HEK293T (cell line): Measurements from ENCODE around the gene KERA.

Experiments used
- CTCF ChIA-PET: fragments of 350-600 bp; formaldehyde crosslinking; extraction: SDS; loops from one replicate; lab custom pipeline; 2021; ENCODE audit warnings: antibody characterized with exemption, inconsistent platforms; lab: Yijun Ruan, JAX
- POLR2A ChIA-PET: fragments of 350-600 bp; formaldehyde crosslinking; extraction: SDS; loops from one replicate; lab custom pipeline; 2020; ENCODE audit warnings: antibody characterized with exemption, inconsistent platforms; lab: Yijun Ruan, JAX
- DNase-seq: peaks from one replicate; pipeline ENCODE4 v3.0.0; 2012; ENCODE audit warnings: mixed read lengths; ENCODE audit errors: extremely low spot score
- ARNT ChIP-seq: fragments of 450-650 bp; IDR thresholded peaks from 2 replicates; pipeline ENCODE4 v1.6.1; 2017; ENCODE audit warnings: mild to moderate bottlenecking
- BHLHE40 ChIP-seq: fragments of 450-650 bp; IDR thresholded peaks from 2 replicates; pipeline ENCODE4 v1.6.1; 2016; ENCODE audit warnings: mild to moderate bottlenecking, moderate library complexity, borderline replicate concordance
- CTBP1 ChIP-seq: fragments of 450-650 bp; IDR thresholded peaks from 2 replicates; pipeline ENCODE4 v1.6.1; 2016; ENCODE audit warnings: borderline replicate concordance
- ELF4 ChIP-seq: fragments of 450-650 bp; IDR thresholded peaks from 2 replicates; pipeline ENCODE4 v1.6.1; 2017; ENCODE audit warnings: antibody characterized with exemption
- FOXA1 ChIP-seq: fragments of 450-650 bp; IDR thresholded peaks from 2 replicates; pipeline ENCODE4 v1.6.1; 2016; ENCODE audit warnings: mild to moderate bottlenecking
- FOXK2 ChIP-seq: fragments of 450-650 bp; IDR thresholded peaks from 2 replicates; pipeline ENCODE4 v1.6.1; 2016; ENCODE audit warnings: mild to moderate bottlenecking
- FOXM1 ChIP-seq: fragments of 450-650 bp; IDR thresholded peaks from 2 replicates; pipeline ENCODE4 v1.6.1; 2017; ENCODE audit warnings: mild to moderate bottlenecking, borderline replicate concordance
- HDGF ChIP-seq: fragments of 450-650 bp; IDR thresholded peaks from 2 replicates; pipeline ENCODE4 v1.6.1; 2017; ENCODE audit warnings: antibody characterized with exemption, borderline replicate concordance
- L3MBTL2 ChIP-seq: fragments of 450-650 bp; conservative IDR thresholded peaks from 2 replicates; pipeline ENCODE4 v1.6.1; 2016; ENCODE audit warnings: mild to moderate bottlenecking
- LEF1 ChIP-seq: fragments of 450-650 bp; IDR thresholded peaks from 2 replicates; pipeline ENCODE4 v1.6.1; 2017; ENCODE audit warnings: mild to moderate bottlenecking, borderline replicate concordance
- NFRKB ChIP-seq: fragments of 450-650 bp; IDR thresholded peaks from 2 replicates; pipeline ENCODE4 v1.6.1; 2016; ENCODE audit warnings: mild to moderate bottlenecking, moderate library complexity
- PKNOX1 ChIP-seq: fragments of 450-650 bp; IDR thresholded peaks from 2 replicates; pipeline ENCODE4 v1.6.1; 2016
- SP1 ChIP-seq: fragments of 450-650 bp; IDR thresholded peaks from 2 replicates; pipeline ENCODE4 v1.6.1; 2017
- SUZ12 ChIP-seq: fragments of 450-650 bp; IDR thresholded peaks from 2 replicates; pipeline ENCODE4 v1.6.1; 2016; ENCODE audit warnings: mild to moderate bottlenecking
- TARDBP ChIP-seq: fragments of 450-650 bp; IDR thresholded peaks from 2 replicates; pipeline ENCODE4 v1.6.1; 2016
- ZNF384 ChIP-seq: fragments of 450-650 bp; IDR thresholded peaks from 2 replicates; pipeline ENCODE4 v1.6.1; 2016

Gene KERA

DNA sequence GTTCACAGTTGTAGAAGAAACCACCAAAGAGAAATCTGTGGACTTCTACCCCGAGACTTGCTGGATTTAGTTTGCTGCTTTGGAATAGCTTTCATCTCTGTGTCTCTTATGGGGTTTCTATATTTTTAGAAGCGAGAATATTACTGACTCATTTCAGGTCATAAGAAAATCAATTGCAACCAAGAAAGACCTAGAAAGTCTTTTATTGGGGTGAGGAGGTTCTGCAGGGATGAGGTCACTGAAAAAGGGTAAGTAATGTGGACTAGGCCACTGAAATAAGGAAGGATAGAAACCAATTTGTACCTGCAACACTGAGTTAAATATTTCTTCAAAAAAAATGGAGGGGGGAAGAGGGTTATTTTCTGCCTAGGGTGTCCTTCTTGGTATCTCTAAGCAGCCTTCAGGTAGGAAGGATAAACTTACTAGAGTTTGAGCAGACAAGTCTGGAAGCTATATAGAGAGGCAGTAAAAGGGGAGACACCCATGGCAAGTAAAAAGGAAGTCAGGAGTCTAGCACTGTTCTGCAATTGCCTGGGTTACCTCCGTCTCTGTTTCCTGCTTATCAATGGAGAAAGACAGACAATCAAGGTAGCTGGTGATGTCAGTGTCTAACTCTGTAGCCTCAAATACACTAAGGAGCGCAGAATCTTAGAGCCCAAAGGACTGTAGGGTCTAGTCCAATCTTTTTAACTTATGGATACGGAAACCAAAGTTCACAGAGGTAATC lies 19.6 kb upstream of the KERA start:
- no peak for DNase-seq
- ChIA-PET POLR2A (no interaction called here), CTCF (no interaction called here)
- no peak for TF ChIP-seq CTBP1
- TF ChIP-seq FOXM1, result no peak

DNA sequence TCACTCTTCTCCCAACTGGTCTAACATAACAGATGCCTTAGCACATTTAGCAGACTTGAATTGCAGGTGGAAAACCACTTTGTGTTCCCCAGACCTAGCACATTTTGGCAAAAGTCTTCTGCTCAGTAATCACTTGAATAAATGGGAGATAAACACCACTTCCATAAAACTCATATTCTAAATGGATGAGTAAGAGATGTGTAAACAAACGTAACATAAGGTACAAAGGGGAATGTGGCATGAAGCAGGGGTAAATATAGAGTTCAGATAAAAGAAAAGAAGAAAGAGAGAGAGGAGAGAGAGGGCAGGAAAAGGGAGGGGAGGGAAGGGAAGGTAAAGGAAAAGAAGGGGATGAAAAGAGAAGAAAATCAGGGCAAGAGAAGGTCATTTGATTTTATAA lies 17.0 kb upstream of the KERA start:
- ChIA-PET POLR2A (no interaction called here), CTCF (no interaction called here)
- DNase-seq, result no peak
- TF ChIP-seq SP1 (no peak), LEF1 (no peak), ELF4 (no peak), ARNT (no peak), BHLHE40 (no peak), L3MBTL2 (no peak), HDGF (no peak), SUZ12 (no peak), TARDBP (no peak), FOXA1 (no peak), FOXM1 (no peak)

DNA sequence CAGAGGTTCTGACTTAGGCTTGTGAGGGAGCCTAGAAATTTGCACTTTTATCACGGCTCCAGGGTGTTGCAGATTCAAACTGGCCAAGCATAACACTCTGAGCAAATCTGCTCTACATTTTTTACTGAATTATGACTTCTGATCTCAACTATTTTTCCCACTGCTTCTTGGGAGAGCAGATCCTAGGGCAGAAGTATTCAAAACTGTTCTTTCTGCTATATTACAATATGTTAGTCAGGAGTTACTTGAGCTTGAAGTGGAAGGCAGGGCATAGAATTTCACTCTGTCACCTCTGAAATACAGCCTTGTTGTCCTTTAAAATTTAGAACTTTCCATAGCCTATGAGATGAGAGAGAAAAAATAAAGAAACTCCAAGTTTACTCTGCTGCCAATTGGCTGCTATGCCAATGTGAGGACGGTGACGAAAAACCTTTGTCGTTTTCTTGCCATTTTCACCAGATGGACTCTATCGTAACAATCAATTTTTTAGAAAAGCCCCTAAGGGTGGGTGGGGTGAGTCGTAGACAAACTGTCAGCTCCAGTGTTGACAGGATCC lies 16.4 kb upstream of the KERA start:
- POLR2A ChIA-PET, result no interaction called here
- TF ChIP-seq FOXM1 (no peak), SUZ12 (no peak), LEF1 (no peak)
- CTCF ChIA-PET, result no interaction called here
- DNase-seq, result no peak

- DNase-seq, result no peak
- CTCF ChIA-PET, result interaction anchor here (0.7 to 1.1 kb wide), 2 partner anchors 128 to 253 kb away, joined by 3 read pairs; no protein-coding TSS in a partner anchor
- POLR2A ChIA-PET, result no interaction called here
- no peak for TF ChIP-seq HDGF
- TF ChIP-seq BHLHE40, result no peak
- no peak for TF ChIP-seq ELF4
- no peak for TF ChIP-seq ARNT
- no peak for TF ChIP-seq FOXK2
- TF ChIP-seq ZNF384, result no peak
- TF ChIP-seq FOXA1, result no peak
- TF ChIP-seq PKNOX1, result no peak
- no peak for TF ChIP-seq FOXM1
- no peak for TF ChIP-seq SP1
Observed at GRCh38 chr12:91073426-91073825, 15.6 kb upstream of the KERA start.

DNA sequence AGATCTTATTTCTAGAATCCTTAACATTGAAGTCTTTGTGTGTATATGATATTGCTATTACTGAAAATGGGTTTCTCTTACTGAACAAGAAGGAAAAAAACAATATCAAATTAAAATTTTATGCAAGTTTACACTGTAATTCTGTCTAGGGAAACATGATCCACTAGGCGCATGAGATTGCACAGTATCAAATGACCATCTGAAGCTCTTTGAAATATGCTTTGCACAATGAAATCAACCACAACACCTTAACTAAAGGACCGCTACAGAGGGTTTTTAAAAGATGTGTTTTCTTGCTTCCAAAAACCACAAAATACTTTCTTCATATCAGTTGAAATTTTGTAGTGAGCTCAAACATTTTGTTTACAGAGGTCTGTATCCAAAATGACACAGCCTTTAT lies 15.1 kb upstream of the KERA start:
- CTCF ChIA-PET, result interaction anchor here (0.7 to 1.1 kb wide), 2 partner anchors 128 to 253 kb away, joined by 3 read pairs; no protein-coding TSS in a partner anchor

GRCh38 chr12:91070936-91071335 lies 13.1 kb upstream of the KERA start:
- CTCF ChIA-PET, result no interaction called here

More for the DNA sequence above, 15.1 kb upstream of the KERA start:
- DNase-seq, result no peak
- TF ChIP-seq SP1, result no peak
- no peak for TF ChIP-seq BHLHE40
- TF ChIP-seq FOXK2, result no peak
- TF ChIP-seq LEF1, result no peak
- no peak for TF ChIP-seq ELF4
- no peak for TF ChIP-seq PKNOX1
- no peak for TF ChIP-seq NFRKB
- no peak for TF ChIP-seq CTBP1
- TF ChIP-seq SUZ12, result no peak
- TF ChIP-seq HDGF, result no peak
- TF ChIP-seq FOXA1, result no peak
- POLR2A ChIA-PET, result no interaction called here

DNA sequence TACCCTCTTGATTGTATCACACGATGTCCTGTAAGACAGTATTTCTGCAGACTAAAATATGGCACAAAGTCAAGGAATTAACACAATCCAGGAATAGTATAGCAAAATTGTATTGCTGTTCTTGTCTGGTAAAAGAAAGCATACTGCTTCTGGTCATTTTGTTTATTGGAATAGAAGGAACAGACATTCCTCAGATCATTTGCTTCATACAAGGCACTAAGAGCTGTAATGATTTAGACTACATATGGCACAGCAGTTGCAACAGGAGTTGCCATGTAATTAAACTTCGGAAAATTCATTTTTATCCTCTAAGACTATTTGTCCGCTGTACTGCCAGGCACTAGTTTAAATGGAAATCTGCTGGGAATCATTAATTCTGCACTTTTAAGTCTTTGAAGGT lies 7.6 kb upstream of the KERA start:
- TF ChIP-seq L3MBTL2, result no peak
- no peak for TF ChIP-seq CTBP1
- TF ChIP-seq LEF1, result no peak
- TF ChIP-seq SP1, result no peak
- TF ChIP-seq PKNOX1, result no peak
- no peak for TF ChIP-seq ZNF384
- TF ChIP-seq ELF4, result no peak
- no peak for TF ChIP-seq BHLHE40
- no peak for TF ChIP-seq HDGF
- TF ChIP-seq TARDBP, result no peak
- no peak for TF ChIP-seq FOXA1
- no peak for TF ChIP-seq ARNT
- TF ChIP-seq SUZ12, result no peak
- TF ChIP-seq FOXK2, result no peak
- TF ChIP-seq FOXM1, result no peak
- TF ChIP-seq NFRKB, result no peak
- CTCF ChIA-PET, result interaction anchor here (0.6 kb wide), 1 partner anchor 9 kb away, joined by 3 read pairs; no protein-coding TSS in a partner anchor
- POLR2A ChIA-PET, result no interaction called here
- no peak for DNase-seq

More at GRCh38 chr12:91070936-91071335, 13.1 kb upstream of the KERA start:
- DNase-seq, result no peak
- TF ChIP-seq CTBP1, result no peak
- TF ChIP-seq ZNF384, result no peak
- no peak for TF ChIP-seq BHLHE40
- POLR2A ChIA-PET, result no interaction called here
